Neural cell (in vitro differentiated cells): ENCODE measurements around the gene ZBTB11. TPM values are rescaled to one million over a fixed set of nuclear protein-coding genes. Genes with fewer than 3 reads are reported as not detected.
A peak's percentile ranks its signal among the peaks of the same experiment; 100 is the strongest.

Source experiments
- H2AFZ ChIP-seq: fragments of 200-600, 300-800 bp; sonication (generic), shearing (Covaris generic); 2 replicates; pipeline ENCODE4 v1.6.0; 2014; ENCODE audit warnings: low read depth, mild to moderate bottlenecking, antibody characterized with exemption, low read length, moderate library complexity
- H3F3A ChIP-seq: fragments of 200-600 bp; shearing (Covaris generic); 2 replicates; pipeline ENCODE4 v1.6.1; 2016; ENCODE audit warnings: mild to moderate bottlenecking, moderate library complexity, mixed read lengths, antibody characterized with exemption, low read length; ENCODE audit not compliant: insufficient read depth, poor library complexity, severe bottlenecking
- H3K27ac ChIP-seq: fragments of 200-600, 300-800 bp; sonication (generic), shearing (Covaris generic); 2 replicates; pipeline ENCODE4 v1.5.1; 2014; ENCODE audit warnings: mild to moderate bottlenecking, low read length, moderate library complexity
- H3K27me3 ChIP-seq: fragments of 300-800, 200-600 bp; sonication (generic), shearing (Covaris generic); 2 replicates; pipeline ENCODE4 v1.6.0; 2014; ENCODE audit warnings: mild to moderate bottlenecking, low read depth, low read length, moderate library complexity; ENCODE audit not compliant: insufficient read depth
- H3K36me3 ChIP-seq: fragments of 300-800, 200-600 bp; sonication (generic), shearing (Covaris generic); 2 replicates; pipeline ENCODE4 v1.5.1; 2014; ENCODE audit warnings: mild to moderate bottlenecking, antibody characterized with exemption, low read length, moderate library complexity; ENCODE audit not compliant: insufficient read depth
- H3K4me2 ChIP-seq: fragments of 300-800, 200-600 bp; sonication (generic), shearing (Covaris generic); 2 replicates; pipeline ENCODE4 v1.6.0; 2014; ENCODE audit warnings: mild to moderate bottlenecking, low read length
- H3K4me3 ChIP-seq: fragments of 300-800, 200-600 bp; sonication (generic), shearing (Covaris generic); 2 replicates; pipeline ENCODE4 v1.5.1; 2014; ENCODE audit warnings: mild to moderate bottlenecking, low read length, moderate library complexity
- H3K79me2 ChIP-seq: fragments of 200-600 bp; shearing (Covaris generic); replicated peaks from 2 replicates; pipeline ENCODE4 v1.6.0; 2014; ENCODE audit warnings: mild to moderate bottlenecking, low read length, moderate library complexity; ENCODE audit not compliant: insufficient read depth
- H3K9ac ChIP-seq: fragments of 300-800, 200-600 bp; sonication (generic), shearing (Covaris generic); 2 replicates; pipeline ENCODE4 v1.6.1; 2016; ENCODE audit warnings: mild to moderate bottlenecking, low read length, mixed read lengths
- H3K9me2 ChIP-seq: fragments of 200-600 bp; shearing (Covaris generic); 2 replicates; pipeline ENCODE4 v1.6.1; 2016; ENCODE audit warnings: mild to moderate bottlenecking, low read length, mixed read lengths; ENCODE audit not compliant: insufficient read depth
- H3K9me3 ChIP-seq: fragments of 200-600, 300-800 bp; sonication (generic), shearing (Covaris generic); 2 replicates; pipeline ENCODE4 v1.6.1; 2016; ENCODE audit warnings: mild to moderate bottlenecking, mixed run types, low read length, moderate library complexity, mixed read lengths
- H4K20me1 ChIP-seq: fragments of 200-600 bp; shearing (Covaris generic); 2 replicates; pipeline ENCODE4 v1.6.1; 2016; ENCODE audit warnings: mild to moderate bottlenecking, mixed run types; ENCODE audit not compliant: insufficient read depth
- CTCF ChIP-seq: fragments of 450-650 bp; IDR thresholded peaks from 2 replicates; pipeline ENCODE4 v1.5.1; 2014; ENCODE audit warnings: antibody characterized with exemption, mild to moderate bottlenecking, moderate library complexity; ENCODE audit not compliant: poor library complexity, severe bottlenecking
- EP300 ChIP-seq: fragments of 450-650 bp; conservative IDR thresholded peaks from 2 replicates; pipeline ENCODE4 v1.6.1; 2014; ENCODE audit warnings: antibody characterized with exemption, mild to moderate bottlenecking, moderate library complexity; ENCODE audit not compliant: poor library complexity, severe bottlenecking
- EZH2 ChIP-seq: fragments of 200-600, 300-800 bp; shearing (Covaris generic), sonication (generic); IDR thresholded peaks from 2 replicates; pipeline ENCODE4 v1.6.1; 2014; ENCODE audit warnings: antibody characterized with exemption, low read length, borderline replicate concordance, mild to moderate bottlenecking; ENCODE audit not compliant: insufficient read depth, poor library complexity, severe bottlenecking
- MXI1 ChIP-seq: fragments of 450-650 bp; conservative IDR thresholded peaks from 2 replicates; pipeline ENCODE4 v1.6.1; 2014; ENCODE audit warnings: antibody characterized with exemption, mild to moderate bottlenecking; ENCODE audit not compliant: poor library complexity, severe bottlenecking
- POLR2AphosphoS5 ChIP-seq: IDR thresholded peaks from 2 replicates; pipeline ENCODE4 v1.6.1; 2012
- RAD21 ChIP-seq: fragments of 450-650 bp; conservative IDR thresholded peaks from 2 replicates; pipeline ENCODE4 v1.6.1; 2014; ENCODE audit warnings: antibody characterized with exemption, mild to moderate bottlenecking, moderate library complexity
- REST ChIP-seq: IDR thresholded peaks from 2 replicates; pipeline ENCODE4 v1.6.1; 2012; ENCODE audit warnings: borderline replicate concordance
- SMC3 ChIP-seq: fragments of 450-650 bp; conservative IDR thresholded peaks from 2 replicates; pipeline ENCODE4 v1.6.1; 2014; ENCODE audit warnings: antibody characterized with exemption, mild to moderate bottlenecking, moderate library complexity; ENCODE audit not compliant: poor library complexity
- TAF1 ChIP-seq: IDR thresholded peaks from 2 replicates; pipeline ENCODE4 v1.6.1; 2012; ENCODE audit warnings: low read depth
- polyA plus RNA-seq: library from polyadenylated mRNA; depleted of rRNA; stranded (reverse); fragments of >200 nt; gene quantifications from 2 replicates; pipeline ENCODE4 v1.2.3, GENCODE V29; 2014

The ZBTB11 gene
- polyA plus RNA-seq, 1 donor from 2014 or later = 23.5 TPM

- no peaks in the 10 kb centered on the region for H3K9me3 ChIP-seq
- no peaks in the 10 kb centered on the region for H4K20me1 ChIP-seq
- TF ChIP-seq EZH2 (no peak), REST (no peak), EP300 (no peak), MXI1 (no peak), RAD21 (no peak), TAF1 (no peak), SMC3 (no peak), POLR2AphosphoS5 (no peak), CTCF (no peak)
- no peaks in the 10 kb centered on the region for H3K9me2 ChIP-seq
- peaks cover 6% of the 10 kb centered on the region for H3K36me3 ChIP-seq
- H3K4me3 ChIP-seq = peak overlapping the region; percentile 74
- H3K4me2 ChIP-seq = peak overlapping the region; percentile 90
- H3F3A ChIP-seq = peaks cover 4% of the 10 kb centered on the region
- peak overlapping the region; percentile 89 for H3K9ac ChIP-seq
- peaks cover 25% of the 10 kb centered on the region for H3K79me2 ChIP-seq
- peak overlapping the region; percentile 92 for H2AFZ ChIP-seq
- peak overlapping the region; percentile 92 for H3K27ac ChIP-seq
- H3K27me3 ChIP-seq = no peaks in the 10 kb centered on the region
These were observed 48.4 kb upstream of the ZBTB11 start for GRCh38 chr3:101725194-101725889.

- TF ChIP-seq POLR2AphosphoS5 = peak; percentile 91
- TF ChIP-seq RAD21 = peak; percentile 5
- TF ChIP-seq EZH2 = no peak
- peak; percentile 34 for TF ChIP-seq CTCF
- peak; percentile 70 for TF ChIP-seq TAF1
- peak; percentile 45 for TF ChIP-seq EP300
- peak; percentile 87 for TF ChIP-seq MXI1
- no peak for TF ChIP-seq REST
- TF ChIP-seq SMC3 = peak; percentile 23
- Histone ChIP-seq H3K27me3 (no peaks in the 10 kb centered on the region), H3K9me2 (no peaks in the 10 kb centered on the region), H3K4me2 (peak within 1 kb of the TSS; percentile 90), H2AFZ (peak within 1 kb of the TSS; percentile 92), H3K9me3 (no peaks in the 10 kb centered on the region), H3K9ac (peak within 1 kb of the TSS; percentile 89), H3K27ac (peak within 1 kb of the TSS; percentile 92), H3F3A (peaks cover 4% of the 10 kb centered on the region), H4K20me1 (no peaks in the 10 kb centered on the region), H3K36me3 (peaks cover 6% of the 10 kb centered on the region), H3K79me2 (peaks cover 25% of the 10 kb centered on the region), H3K4me3 (peak within 1 kb of the TSS; percentile 74)
These were observed 47.6 kb upstream of the ZBTB11 start, which contains the start of gene CEP97 for GRCh38 chr3:101724329-101725193. Gene CEP97, plus strand, starts transcription at chr3:101724614. Its CDS starts 63 bp downstream, at chr3:101724677.
